HFF-Myc (cell line): ENCODE results near the gene ARL17B.
"Not testable (repeated sequence)": the region's sequence is repeated elsewhere in the genome, so short reads cannot be mapped to it uniquely, and the experiment has no call there.

Experiments used
- DNase-seq: peaks from one replicate; pipeline ENCODE4 v3.0.0-alpha.2; 2011; ENCODE audit warnings: low read depth; ENCODE audit errors: extremely low read depth
- H3K4me3 ChIP-seq: replicated peaks from 2 replicates; pipeline ENCODE4 v1.5.1; 2011; ENCODE audit warnings: low read depth, mild to moderate bottlenecking, control low read depth, low read length
- TF ChIP-seq, protein P1 (sequence below): IDR thresholded peaks from 2 replicates; pipeline ENCODE4 v1.5.1; 2012; ENCODE audit warnings: mild to moderate bottlenecking, low read depth, low read length, control low read depth; ENCODE audit errors: missing control alignments

Gene ARL17B

DNA sequence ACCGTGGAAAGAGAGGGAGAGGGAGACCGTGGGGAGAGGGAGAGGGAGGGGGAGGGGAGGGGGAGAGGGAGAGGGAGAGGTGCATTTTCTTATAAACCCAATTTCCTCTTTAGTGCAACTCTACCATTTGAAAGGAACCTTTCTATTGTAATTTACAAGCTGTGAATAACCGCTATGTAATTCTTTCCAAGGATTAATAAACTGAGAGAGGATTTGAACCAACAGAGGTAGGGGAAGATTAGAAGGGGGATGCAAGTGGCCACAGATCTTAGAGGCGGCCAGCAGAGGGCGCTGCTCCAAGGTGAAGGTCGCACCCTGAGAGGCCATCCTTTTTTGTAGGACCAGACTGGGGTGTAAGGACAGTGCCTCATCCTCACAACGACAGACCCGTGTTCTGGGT, 107.8 kb downstream of the ARL17B start:
- DNase-seq, H3K4me3 ChIP-seq: not testable (repeated sequence)
- TF ChIP-seq, protein P1, sequence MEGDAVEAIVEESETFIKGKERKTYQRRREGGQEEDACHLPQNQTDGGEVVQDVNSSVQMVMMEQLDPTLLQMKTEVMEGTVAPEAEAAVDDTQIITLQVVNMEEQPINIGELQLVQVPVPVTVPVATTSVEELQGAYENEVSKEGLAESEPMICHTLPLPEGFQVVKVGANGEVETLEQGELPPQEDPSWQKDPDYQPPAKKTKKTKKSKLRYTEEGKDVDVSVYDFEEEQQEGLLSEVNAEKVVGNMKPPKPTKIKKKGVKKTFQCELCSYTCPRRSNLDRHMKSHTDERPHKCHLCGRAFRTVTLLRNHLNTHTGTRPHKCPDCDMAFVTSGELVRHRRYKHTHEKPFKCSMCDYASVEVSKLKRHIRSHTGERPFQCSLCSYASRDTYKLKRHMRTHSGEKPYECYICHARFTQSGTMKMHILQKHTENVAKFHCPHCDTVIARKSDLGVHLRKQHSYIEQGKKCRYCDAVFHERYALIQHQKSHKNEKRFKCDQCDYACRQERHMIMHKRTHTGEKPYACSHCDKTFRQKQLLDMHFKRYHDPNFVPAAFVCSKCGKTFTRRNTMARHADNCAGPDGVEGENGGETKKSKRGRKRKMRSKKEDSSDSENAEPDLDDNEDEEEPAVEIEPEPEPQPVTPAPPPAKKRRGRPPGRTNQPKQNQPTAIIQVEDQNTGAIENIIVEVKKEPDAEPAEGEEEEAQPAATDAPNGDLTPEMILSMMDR: peak; percentile 53

DNA sequence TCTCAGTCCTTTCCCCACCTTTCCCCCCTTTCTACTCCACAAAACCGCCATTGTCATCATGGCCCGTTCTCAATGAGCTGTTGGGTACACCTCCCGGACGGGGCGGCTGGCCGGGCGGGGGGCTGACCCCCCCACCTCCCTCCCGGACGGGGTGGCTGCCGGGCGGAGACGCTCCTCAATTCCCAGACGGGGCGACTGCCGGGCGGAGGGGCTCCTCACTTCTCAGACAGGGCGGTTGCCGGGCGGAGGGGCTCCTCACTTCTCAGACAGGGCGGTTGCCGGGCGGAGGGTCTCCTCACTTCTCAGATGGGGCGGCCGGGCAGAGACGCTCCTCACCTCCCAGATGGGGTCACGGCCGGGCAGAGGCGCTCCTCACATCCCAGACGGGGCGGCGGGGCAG, 108.8 kb downstream of the ARL17B start:
- not testable (repeated sequence) for DNase-seq, H3K4me3 ChIP-seq

DNA sequence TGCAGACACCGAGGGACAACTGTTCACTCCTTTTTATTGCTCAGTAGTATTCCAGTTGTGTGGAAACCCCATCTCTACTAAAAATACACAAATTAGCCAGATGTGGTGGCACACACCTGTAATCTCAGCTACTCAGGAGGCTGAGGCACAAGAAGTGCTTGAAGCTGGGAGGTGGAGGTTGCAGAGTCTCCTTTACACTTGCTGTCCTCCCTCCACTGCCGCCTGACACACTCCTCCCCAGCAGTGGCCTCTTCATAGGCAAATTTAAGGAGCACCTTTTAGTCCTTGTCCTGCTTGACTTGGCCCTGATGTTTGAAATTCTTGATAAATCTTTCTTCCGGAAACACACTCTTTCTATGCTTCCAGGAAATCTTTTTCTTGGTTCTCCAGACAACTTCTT, 112.4 kb downstream of the ARL17B start:
- H3K4me3 ChIP-seq, DNase-seq: not testable (repeated sequence)

DNA sequence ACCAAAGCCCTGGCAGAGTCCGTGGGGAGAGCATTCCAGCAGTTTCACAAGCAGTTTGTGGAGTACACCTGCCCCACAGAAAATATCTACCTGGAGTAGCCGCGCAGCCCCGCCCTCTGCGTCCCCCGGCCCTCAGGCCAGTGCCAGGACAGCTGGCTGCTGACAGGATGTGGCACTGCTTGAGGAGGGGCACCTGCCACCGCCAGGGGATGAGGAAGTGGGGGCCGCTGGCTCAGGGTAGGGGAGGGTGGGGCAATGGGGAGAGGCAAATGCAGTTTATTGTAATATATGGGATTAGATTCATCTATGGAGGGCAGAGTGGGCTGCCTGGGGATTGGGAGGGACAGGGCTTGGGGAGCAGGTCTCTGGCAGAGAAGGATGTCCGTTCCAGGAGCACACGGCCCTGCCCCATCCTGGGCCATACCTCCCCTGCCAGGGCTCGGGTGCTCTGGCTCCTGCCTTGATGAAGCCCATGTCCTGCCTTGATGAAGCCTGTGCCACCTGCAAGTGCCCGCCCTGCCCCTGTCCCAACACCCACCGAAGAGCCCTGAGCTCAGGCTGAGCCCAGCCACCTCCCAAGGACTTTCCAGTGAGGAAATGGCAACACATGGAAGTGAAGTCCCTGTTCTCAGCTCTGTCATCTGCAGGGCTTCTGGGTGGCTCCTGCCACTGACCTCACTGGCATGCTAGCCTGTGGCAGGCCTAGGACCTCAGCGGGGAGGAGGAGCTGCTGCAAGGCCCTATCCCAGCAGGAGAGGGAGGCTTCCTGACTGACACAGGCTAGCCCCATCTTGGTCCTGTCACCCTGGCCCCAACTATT, 116.4 kb downstream of the ARL17B start:
- H3K4me3 ChIP-seq, DNase-seq: not testable (repeated sequence)

DNA sequence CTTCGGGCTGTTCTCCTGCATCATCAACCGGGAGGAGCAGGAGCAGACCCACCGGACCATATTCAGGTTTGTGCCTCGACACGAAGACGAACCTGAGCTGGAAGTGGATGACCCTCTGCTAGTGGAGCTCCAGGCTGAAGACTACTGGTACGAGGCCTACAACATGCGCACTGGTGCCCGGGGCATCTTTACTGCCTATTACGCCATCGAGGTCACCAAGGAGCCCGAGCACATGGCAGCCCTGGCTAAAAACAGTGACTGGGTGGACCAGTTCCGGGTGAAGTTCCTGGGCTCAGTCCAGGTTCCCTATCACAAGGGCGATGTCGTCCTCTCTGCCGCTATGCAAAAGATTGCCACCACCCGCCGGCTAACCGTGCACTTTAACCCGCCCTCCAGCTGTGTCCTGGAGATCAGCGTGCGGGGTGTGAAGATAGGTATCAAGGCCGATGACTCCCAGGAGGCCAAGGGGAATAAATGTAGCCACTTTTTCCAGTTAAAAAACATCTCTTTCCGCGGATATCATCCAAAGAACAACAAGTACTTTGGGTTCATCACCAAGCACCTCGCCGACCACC, 117.1 kb downstream of the ARL17B start:
- not testable (repeated sequence) for H3K4me3 ChIP-seq, DNase-seq

DNA sequence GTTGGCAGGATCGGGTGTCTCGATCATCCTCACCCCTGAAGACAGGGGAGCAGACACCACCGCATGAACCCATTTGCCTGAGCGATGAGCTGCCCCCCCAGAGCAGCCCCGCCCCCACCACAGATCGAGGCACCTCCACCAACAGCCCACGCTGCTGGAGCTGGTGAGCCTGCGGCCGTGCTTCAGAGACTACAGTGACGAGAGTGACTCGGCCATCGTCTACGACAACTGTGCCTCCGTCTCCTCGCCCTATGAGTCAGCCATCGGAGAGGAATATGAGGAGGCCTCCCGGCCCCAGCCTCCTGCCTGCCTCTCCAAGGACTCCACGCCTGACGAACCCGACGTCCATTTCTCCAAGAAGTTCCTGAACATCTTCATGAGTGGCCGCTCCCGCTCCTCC, 117.6 kb downstream of the ARL17B start:
- not testable (repeated sequence) for DNase-seq, H3K4me3 ChIP-seq

DNA sequence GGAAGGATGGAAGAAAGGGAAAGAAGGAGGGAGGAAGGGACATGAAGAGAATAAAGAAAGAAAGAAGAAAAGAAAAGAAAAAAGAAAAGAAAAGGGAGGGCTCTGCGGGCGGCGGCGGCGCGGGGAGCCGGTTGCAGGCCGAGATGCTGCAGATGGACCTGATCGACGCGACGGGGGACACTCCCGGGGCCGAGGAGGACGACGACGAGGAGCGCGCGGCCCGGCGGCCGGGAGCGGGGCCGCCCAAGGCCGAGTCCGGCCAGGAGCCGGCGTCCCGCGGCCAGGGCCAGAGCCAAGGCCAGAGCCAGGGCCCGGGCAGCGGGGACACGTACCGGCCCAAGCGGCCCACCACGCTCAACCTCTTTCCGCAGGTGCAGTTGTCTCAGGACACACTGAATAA, 118.1 kb downstream of the ARL17B start:
- H3K4me3 ChIP-seq, DNase-seq: not testable (repeated sequence)

DNA sequence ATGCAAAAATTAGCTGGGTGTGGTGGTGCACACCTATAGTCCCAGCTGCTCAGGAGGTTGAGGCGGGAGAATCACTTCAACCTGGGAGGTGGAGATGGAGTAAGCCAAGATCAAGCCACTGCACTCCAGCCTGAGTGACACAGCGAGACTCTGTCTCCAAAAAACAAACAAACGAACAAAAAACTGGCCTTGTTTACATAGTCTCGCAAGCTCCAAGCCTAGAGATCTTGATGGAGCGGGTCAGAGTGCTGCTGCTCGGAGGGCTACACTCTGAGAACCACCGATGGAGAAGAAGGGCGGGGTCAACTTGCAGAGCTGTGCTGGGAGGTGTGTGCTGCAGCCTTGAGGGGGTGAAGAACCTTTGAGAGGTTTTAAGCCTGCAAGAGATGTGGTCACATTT, 130.2 kb downstream of the ARL17B start:
- H3K4me3 ChIP-seq, DNase-seq: not testable (repeated sequence)

DNA sequence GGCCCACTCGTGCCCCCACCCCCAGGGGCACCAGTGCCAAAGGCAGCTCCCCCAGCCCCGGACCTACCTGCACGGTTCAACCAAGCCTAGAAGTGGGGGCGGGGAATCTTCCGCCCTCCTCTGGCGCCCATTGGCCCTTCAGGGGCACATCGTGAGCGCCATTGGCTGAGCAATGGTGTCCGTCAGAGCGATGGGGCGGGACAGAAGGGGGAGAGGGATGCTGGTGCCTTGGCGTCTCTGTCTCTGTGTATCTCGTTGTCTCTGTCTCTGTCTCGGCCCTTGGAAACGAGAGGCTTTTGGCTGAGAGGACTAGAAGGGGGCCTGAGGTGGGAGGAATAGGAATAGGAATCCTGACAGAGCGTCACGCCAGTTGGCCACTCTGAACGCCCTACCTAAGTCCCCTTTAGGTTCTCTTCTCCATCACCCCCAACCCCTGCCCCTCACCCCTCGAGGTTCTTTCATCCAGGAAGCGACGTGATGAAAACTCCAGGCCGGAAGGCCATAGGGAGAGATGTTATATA, 136.2 kb downstream of the ARL17B start:
- DNase-seq: peak; percentile 42
- peak overlapping the region; percentile 42 for H3K4me3 ChIP-seq

DNA sequence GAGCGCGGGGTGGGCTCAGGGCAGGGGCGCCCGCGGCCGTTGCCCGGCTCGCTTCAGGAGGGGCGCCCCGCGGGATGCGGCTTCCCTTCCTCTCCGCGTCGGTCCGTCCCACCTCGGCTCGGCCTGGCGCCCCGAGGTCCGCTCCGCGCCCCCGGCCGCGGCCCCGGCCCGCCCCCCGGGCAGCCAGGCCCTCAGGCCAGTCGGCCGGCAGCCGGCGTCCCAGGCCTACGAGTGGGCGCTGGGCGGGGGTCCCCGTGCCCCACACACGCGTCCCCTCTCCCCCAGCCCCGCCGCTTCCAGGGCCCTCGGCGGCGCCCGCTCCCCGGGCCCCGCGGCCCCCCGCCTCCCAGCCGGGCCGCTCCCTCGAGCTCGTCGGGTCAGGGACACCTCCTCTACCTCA, 136.7 kb downstream of the ARL17B start:
- peak overlapping the region; percentile 42 for H3K4me3 ChIP-seq
- not testable (repeated sequence) for DNase-seq
